ENCODE data around the gene GRID1. TPM values are rescaled to one million over a fixed set of nuclear protein-coding genes. Genes with fewer than 3 reads are reported as not detected.

GRID1 gene
- total and polyA plus RNA-seq, 10 of the 15 experiments (the other 5 are each of a cell fraction or from before 2014, with no cell fraction given): 0.04 to 0.62 (median 0.08) TPM; not detected in 5

- no peak for TF ChIP-seq HDAC2 (IDR thresholded peaks at IDR 0.05)
- TF ChIP-seq TCF12 (IDR thresholded peaks at IDR 0.05; ENCODE audit: low read depth, low read length): peak; percentile 78
- peak; percentile 21; the same call in 1 of the 2 replicates for TF ChIP-seq RUNX3 (IDR thresholded peaks at IDR 0.05; ENCODE audit: low read length)
- TF ChIP-seq IKZF1 (conservative IDR thresholded peaks at IDR 0.05): peak; percentile 65
- TF ChIP-seq SPI1 (IDR thresholded peaks at IDR 0.05; ENCODE audit: borderline replicate concordance, insufficient read depth, low read depth, low read length): peak; percentile 94
- peak in 1 of 2 experiments; percentile 22; a peak in 1 of 4 replicates for TF ChIP-seq IKZF2 (IDR thresholded peaks at IDR 0.05)
- TF ChIP-seq SREBF2 (IDR thresholded peaks at IDR 0.05; ENCODE audit: low read length): no peak
- TF ChIP-seq ZNF274 (IDR thresholded peaks at IDR 0.05; ENCODE audit: insufficient read depth, insufficient read length): no peak
- 0 out of 2 replicates have a peak, but pooled peaks have one; percentile 39 for TF ChIP-seq DPF2 (IDR thresholded peaks at IDR 0.05)
These were observed 142.1 kb downstream of the GRID1 start (continued) for GRCh38 chr10:86224354-86225102.

GRCh38 chr10:86223256-86223655 lies 143.3 kb downstream of the GRID1 start:
- ATAC-seq: no peak
- no peak for FAIRE-seq
- WGBS (ENCODE audit: insufficient coverage, insufficient replicate concordance, low lambda C conversion rate, missing lambda C conversion rate): 26% methylated on average over 3 of the region's 3 CpGs
- Histone ChIP-seq H2AFZ (ENCODE audit: control insufficient read depth, low read depth, low read length) (no peak overlapping the region), H3K79me2 (ENCODE audit: control insufficient read depth, insufficient read depth, low read length) (no peaks in the 10 kb centered on the region), H3K27me3 (replicated peaks in 1 of 2; ENCODE audit: control insufficient read depth in 2 of 2, insufficient read depth in 2 of 2, low read length in 1 of 2) (no peaks in the 10 kb centered on the region; a peak in 1 of 4 replicates), H3K36me3 (ENCODE audit: control insufficient read depth in 2 of 2, insufficient read depth in 2 of 2, low read length in 1 of 2) (no peaks in the 10 kb centered on the region), H3K9me3 (replicated peaks; ENCODE audit: control insufficient read depth, insufficient read depth, low read length) (no peaks in the 10 kb centered on the region), H3K4me3 (no peak overlapping the region), H3K4me1 (ENCODE audit: control insufficient read depth, insufficient read depth, low read length) (peaks cover 10% of the 10 kb centered on the region), H3K4me2 (ENCODE audit: control insufficient read depth, insufficient read depth) (no peak overlapping the region), H3K27ac (ENCODE audit: control insufficient read depth, insufficient read depth) (no peak overlapping the region), H4K20me1 (ENCODE audit: control insufficient read depth, insufficient read depth) (no peaks in the 10 kb centered on the region), H3K9ac (ENCODE audit: control insufficient read depth, insufficient read depth, low read length) (no peak overlapping the region)
- BruUV-seq (replicated peaks): no TSS peak
- CTCF ChIA-PET: no interaction called here
- no peak for DNase-seq (ENCODE audit: low read depth, low spot score)
- intact Hi-C loops (cut with micrococcal nuclease; ENCODE audit: unreplicated experiment): no loop called here
- POLR2A ChIA-PET: no interaction called here
- RAD21 ChIA-PET (ENCODE audit: unreplicated experiment): no interaction called here
- SMC1A ChIA-PET (ENCODE audit: uncharacterized antibody, unreplicated experiment): no interaction called here
- in situ Hi-C loops (cut with MboI): no loop called here
- no peak for TF ChIP-seq TAF1 (IDR thresholded peaks at IDR 0.05; ENCODE audit: borderline replicate concordance, low read depth, low read length)
- no peak for TF ChIP-seq BCL3 (IDR thresholded peaks at IDR 0.05; ENCODE audit: borderline replicate concordance, insufficient read depth, low read depth, low read length, poor library complexity, severe bottlenecking)
- no peak for TF ChIP-seq ZNF207 (IDR thresholded peaks at IDR 0.05; ENCODE audit: borderline replicate concordance)
- no peak for TF ChIP-seq ZSCAN29 (IDR thresholded peaks at IDR 0.05)
- no peak for TF ChIP-seq CHD1 (IDR thresholded peaks at IDR 0.05; ENCODE audit: low read depth, low read length)
- no peak for TF ChIP-seq HDAC6 (IDR thresholded peaks at IDR 0.05; ENCODE audit: unreplicated experiment)
- TF ChIP-seq CUX1 (IDR thresholded peaks at IDR 0.05; ENCODE audit: insufficient replicate concordance, low read depth, low read length): no peak
- no peak for TF ChIP-seq SMAD5 (IDR thresholded peaks at IDR 0.05; ENCODE audit: low read depth)
- TF ChIP-seq TCF7 (IDR thresholded peaks at IDR 0.05; ENCODE audit: borderline replicate concordance): no peak
- TF ChIP-seq FOXM1 (IDR thresholded peaks at IDR 0.05; ENCODE audit: low read depth, low read length): no peak
- TF ChIP-seq POLR2A (IDR thresholded peaks at IDR 0.05; ENCODE audit: low read depth, low read length): no peak
